Esophagus squamous epithelium (tissue), 5 donors: ENCODE data around the gene PRR5. TPM values are rescaled to one million over a fixed set of nuclear protein-coding genes. Genes with fewer than 3 reads are reported as not detected.
"Not testable (repeated sequence)": the region's sequence is repeated elsewhere in the genome, so short reads cannot be mapped to it uniquely, and the experiment has no call there.

ENCODE experiments used
- DNase-seq: peaks from one replicate; lab custom pipeline; 2025; lab: John Stamatoyannopoulos, UW
- H3K27ac ChIP-seq, 4 donors: fragments of 200-600 bp; sonication (generic); one replicate each; pipeline ENCODE4 v1.5.1; 2016 to 2019; ENCODE audit warnings: mild to moderate bottlenecking in 1 of 4
- H3K27me3 ChIP-seq, 4 donors: fragments of 200-600 bp; sonication (generic); 1 replicate in 3 of 4; 2 replicates in 1 of 4; pipeline versions ENCODE4 v1.5.1 to v1.6.0; 2017 to 2021; ENCODE audit warnings: antibody characterized with exemption in 1 of 4
- H3K36me3 ChIP-seq, 3 donors: fragments of 200-600 bp; sonication (generic); one replicate each; pipeline ENCODE4 v1.5.1; 2016 to 2019
- H3K4me1 ChIP-seq, 3 donors: fragments of 200-600 bp; sonication (generic); one replicate each; pipeline ENCODE4 v1.5.1; 2017 to 2019
- H3K4me3 ChIP-seq, 4 donors: fragments of 200-600 bp; sonication (generic); 1 replicate in 3 of 4; 2 replicates in 1 of 4; pipeline ENCODE4 v1.5.1; 2016 to 2019; ENCODE audit warnings: mild to moderate bottlenecking in 2 of 4, moderate library complexity in 1 of 4
- H3K9me3 ChIP-seq, 3 donors: fragments of 200-600 bp; sonication (generic); one replicate each; pipeline ENCODE4 v1.5.1; 2016 to 2019
- CTCF ChIP-seq, 6 experiments: fragments of 450-650 bp in 4 of 6; fragments of 200-600 bp in 2 of 6; sonication (generic) in 2 of 6; IDR thresholded peaks; one replicate each; pipeline ENCODE4 v1.5.1; 2016 to 2019; ENCODE audit warnings: antibody characterized with exemption in 6 of 6, mild to moderate bottlenecking in 4 of 6, moderate library complexity in 4 of 6
- POLR2A ChIP-seq, 4 donors: fragments of 450-650 bp; IDR thresholded peaks; one replicate each; pipeline ENCODE4 v1.6.1; 2017; ENCODE audit warnings: antibody characterized with exemption in 4 of 4, mild to moderate bottlenecking in 4 of 4, moderate library complexity in 3 of 4
- WGBS, 2 donors: methylation state at CpG; one replicate each; pipeline ENCODE4 v1.1.5; 2018; 5-methylcytosine and 5-hydroxymethylcytosine counted together
- intact Hi-C: fragments of 100-400 bp; cut with DNase I; formaldehyde crosslinking; loops from one replicate; pipeline ENCODE4 v1.15.0; 2022
- total RNA-seq, 4 donors: library from RNA; depleted of rRNA; stranded (reverse); fragments of >200 nt; gene quantifications; one replicate each; pipeline ENCODE4 v1.1.0, GENCODE V29; 2016
- donor health status: DM: yes; HTN: yes; CAD: no.

The PRR5 gene
- total RNA-seq, 4 donors from 2014 or later = 20.8 to 33.0 (median 23.4) TPM

GRCh38 chr22:44740307-44740706 lies 38.3 kb downstream of the PRR5 start:
- DNase-seq = no peak
- TF ChIP-seq POLR2A (IDR thresholded peaks at IDR 0.05) (no peak), CTCF (IDR thresholded peaks at IDR 0.05) (no peak)
- H3K27me3 ChIP-seq = peaks cover 0 to 62% (median 3%) of the 10 kb centered on the region in 4 donors
- peaks cover 0 to 28% (median 0%) of the 10 kb centered on the region in 3 donors for H3K4me1 ChIP-seq
- H3K4me3 ChIP-seq = no peak overlapping the region
- intact Hi-C loops = no loop called here
- no peaks in the 10 kb centered on the region for H3K36me3 ChIP-seq
- no peak overlapping the region for H3K27ac ChIP-seq
- 78 to 79% methylated on average over 14 to 16 of the region's 17 CpGs for WGBS, 2 donors
- H3K9me3 ChIP-seq = no peaks in the 10 kb centered on the region

GRCh38 chr22:44741929-44742328 lies 39.9 kb downstream of the PRR5 start:
- Histone ChIP-seq H3K27ac (no peak overlapping the region), H3K36me3 (no peaks in the 10 kb centered on the region), H3K27me3 (peaks cover 0 to 61% (median 2%) of the 10 kb centered on the region in 4 donors), H3K4me3 (no peak overlapping the region), H3K4me1 (peaks cover 0 to 24% (median 0%) of the 10 kb centered on the region in 3 donors), H3K9me3 (no peaks in the 10 kb centered on the region)
- intact Hi-C loops = no loop called here
- 53 to 62% methylated on average over 9 of the region's 9 CpGs for WGBS, 2 donors
- no peak for DNase-seq
- TF ChIP-seq POLR2A (IDR thresholded peaks at IDR 0.05) (no peak), CTCF (IDR thresholded peaks at IDR 0.05) (no peak)

- H3K4me3 ChIP-seq = no peak overlapping the region
- H3K27ac ChIP-seq = no peak overlapping the region
- 65 to 66% methylated on average over 2 to 10 of the region's 11 CpGs for WGBS, 2 donors
- peaks cover 0 to 15% (median 0%) of the 10 kb centered on the region in 3 donors for H3K4me1 ChIP-seq
- intact Hi-C loops = no loop called here
- H3K36me3 ChIP-seq = no peaks in the 10 kb centered on the region
- no peak for DNase-seq
- no peaks in the 10 kb centered on the region for H3K9me3 ChIP-seq
- TF ChIP-seq CTCF (IDR thresholded peaks at IDR 0.05) (no peak), POLR2A (IDR thresholded peaks at IDR 0.05) (no peak)
- peaks cover 0 to 52% (median 2%) of the 10 kb centered on the region in 4 donors for H3K27me3 ChIP-seq
Measured at GRCh38 chr22:44743247-44743646, 41.2 kb downstream of the PRR5 start.

- Histone ChIP-seq H3K27me3 (peaks cover 0 to 46% (median 2%) of the 10 kb centered on the region in 4 donors), H3K4me3 (no peak overlapping the region), H3K4me1 (peaks cover 0 to 9% (median 0%) of the 10 kb centered on the region in 3 donors), H3K36me3 (no peaks in the 10 kb centered on the region), H3K27ac (no peak overlapping the region), H3K9me3 (no peaks in the 10 kb centered on the region)
- intact Hi-C loops = no loop called here
- 35 to 59% methylated on average over 6 to 7 of the region's 7 CpGs for WGBS, 2 donors
- TF ChIP-seq CTCF (IDR thresholded peaks at IDR 0.05) = no peak
- no peak for DNase-seq
Measured at GRCh38 chr22:44743804-44744211, 41.8 kb downstream of the PRR5 start.

DNA sequence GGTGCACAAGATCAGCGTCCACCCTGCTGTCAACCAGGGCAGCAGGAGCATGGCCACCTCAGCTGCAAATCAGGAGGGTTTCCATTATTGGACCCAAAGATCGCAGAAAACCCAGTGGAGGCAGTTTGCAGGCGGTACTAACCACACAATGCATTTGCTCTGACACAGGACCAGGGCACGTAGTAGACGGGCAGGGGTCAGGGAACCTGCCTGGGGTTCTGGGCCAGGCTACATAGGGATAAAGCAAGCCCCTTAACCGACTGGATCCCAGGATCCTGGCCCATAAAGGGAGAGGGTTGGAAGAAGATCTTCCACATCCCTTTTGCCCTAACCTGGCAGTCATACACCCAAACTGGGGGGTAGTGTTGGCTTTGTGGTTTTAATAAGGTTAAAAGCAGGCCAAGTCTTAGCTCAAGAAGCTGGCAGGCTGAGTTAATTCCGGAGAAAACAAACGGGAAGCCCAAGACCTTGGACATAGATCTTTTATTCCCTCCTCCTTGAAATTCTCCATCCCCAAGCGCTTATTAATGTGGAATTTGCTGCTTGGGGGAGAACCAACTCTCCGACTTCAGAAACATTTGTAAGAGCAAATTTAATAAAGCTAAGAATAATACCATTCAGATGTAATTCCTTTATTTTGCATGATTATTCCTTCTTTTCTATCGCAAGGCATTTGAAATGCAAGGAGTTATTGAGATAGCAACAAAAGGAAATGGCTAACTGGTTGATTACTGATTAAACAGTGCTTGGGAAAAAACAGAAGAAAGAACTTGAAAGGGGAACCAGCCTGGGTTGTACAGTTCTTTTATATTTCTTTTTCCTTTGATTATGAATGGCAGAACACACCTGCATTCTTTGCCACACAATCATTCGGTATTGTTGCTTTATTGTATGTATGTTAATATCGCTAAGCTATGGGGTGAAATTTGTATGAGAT lies 44.1 kb downstream of the PRR5 start:
- TF ChIP-seq CTCF (IDR thresholded peaks at IDR 0.05) (no peak), POLR2A (IDR thresholded peaks at IDR 0.05) (no peak)
- Histone ChIP-seq H3K4me3 (no peak overlapping the region), H3K27ac (no peak overlapping the region), H3K36me3 (no peaks in the 10 kb centered on the region), H3K27me3 (peaks cover 0 to 46% (median 2%) of the 10 kb centered on the region in 4 donors), H3K4me1 (peaks cover 0 to 8% (median 0%) of the 10 kb centered on the region in 3 donors), H3K9me3 (no peaks in the 10 kb centered on the region)
- 50 to 55% methylated on average over 10 to 11 of the region's 13 CpGs for WGBS, 2 donors
- intact Hi-C loops = no loop called here
- DNase-seq = no peak

GRCh38 chr22:44747784-44748127 lies 45.8 kb downstream of the PRR5 start:
- DNase-seq, H3K4me3 ChIP-seq, H3K36me3 ChIP-seq, H3K27ac ChIP-seq, intact Hi-C loops, H3K9me3 ChIP-seq: not testable (repeated sequence)
- WGBS, 2 donors = 83 to 95% methylated on average over 4 of the region's 4 CpGs
- H3K27me3 ChIP-seq = peaks cover 0 to 57% (median 2%) of the 10 kb centered on the region in 4 donors
- H3K4me1 ChIP-seq = peaks cover 0 to 18% (median 8%) of the 10 kb centered on the region in 3 donors
